Transverse colon (tissue), 4 donors: ENCODE measurements around the gene CDH26. TPM values are rescaled to one million over a fixed set of nuclear protein-coding genes. Genes with fewer than 3 reads are reported as not detected.
"Not testable (repeated sequence)": the region's sequence is repeated elsewhere in the genome, so short reads cannot be mapped to it uniquely, and the experiment has no call there.

ENCODE experiments used
- DNase-seq: peaks from one replicate; pipeline ENCODE4 v3.0.0-alpha.2; 2019
- H3K27ac ChIP-seq, 4 donors: fragments of 200-600 bp; sonication (generic); 2 replicates each; pipeline ENCODE4 v1.5.1; 2016 to 2018; ENCODE audit warnings: inconsistent platforms in 4 of 4
- H3K27me3 ChIP-seq: fragments of 200-600 bp; sonication (generic); 2 replicates; pipeline ENCODE4 v1.5.1; 2017; ENCODE audit warnings: inconsistent platforms
- H3K36me3 ChIP-seq, 4 donors: fragments of 200-600 bp; sonication (generic); 2 replicates each; pipeline ENCODE4 v1.5.1; 2017 to 2019; ENCODE audit warnings: inconsistent platforms in 4 of 4
- H3K4me1 ChIP-seq, 4 donors: fragments of 200-600 bp; sonication (generic); 2 replicates each; pipeline ENCODE4 v1.5.1; 2017 to 2020; ENCODE audit warnings: inconsistent platforms in 4 of 4
- H3K4me3 ChIP-seq, 4 donors: fragments of 200-600 bp; sonication (generic); 1 replicate in 1 of 4; 2 replicates in 3 of 4; pipeline versions ENCODE4 v1.5.1 to v1.6.1; 2017 to 2019; ENCODE audit warnings: inconsistent platforms in 4 of 4
- H3K9me3 ChIP-seq, 2 donors: fragments of 200-600 bp; sonication (generic); 2 replicates each; pipeline ENCODE4 v1.5.1; 2017 to 2019; ENCODE audit warnings: inconsistent platforms in 2 of 2
- EP300 ChIP-seq: sonication (generic); formaldehyde crosslinking; IDR thresholded peaks from one replicate; pipeline ENCODE4 v1.6.1; 2017; ENCODE audit warnings: antibody characterized with exemption, low read depth
- POLR2A ChIP-seq: fragments of 450-650 bp; IDR thresholded peaks from one replicate; pipeline ENCODE4 v1.6.1; 2016; ENCODE audit warnings: antibody characterized with exemption, mild to moderate bottlenecking, moderate library complexity
- POLR2AphosphoS5 ChIP-seq, 3 donors: sonication (generic); formaldehyde crosslinking; IDR thresholded peaks; one replicate each; pipeline ENCODE4 v1.6.1; 2016; ENCODE audit warnings: antibody characterized with exemption in 3 of 3
- WGBS, 2 donors: methylation state at CpG; one replicate each; pipeline ENCODE4 v1.1.5; 2018; ENCODE audit warnings: low coverage in 1 of 2; 5-methylcytosine and 5-hydroxymethylcytosine counted together
- in situ Hi-C, 4 donors: fragments of 200-750 bp; cut with MboI; loops; one replicate each; pipeline versions ENCODE4 v1.15.0 to v1.15.1; 2017; ENCODE audit warnings: low sequenced_read_pairs in 3 of 4, low pct_ligation_motif_present in 1 of 4, low pct_unique_long_range_greater_than_20kb in 1 of 4
- intact Hi-C: fragments of 100-400 bp; cut with DNase I; formaldehyde crosslinking; loops from one replicate; pipeline ENCODE4 v1.15.1; 2023; ENCODE audit warnings: low total_unique reads
- total RNA-seq, 4 donors: library from RNA; depleted of rRNA; stranded (reverse); fragments of >200 nt; gene quantifications; one replicate each; pipeline ENCODE4 v1.1.0, GENCODE V29; 2016
- TF ChIP-seq, protein P1 (sequence below), 5 experiments: fragments of 200-600 bp in 3 of 5; fragments of 450-650 bp in 2 of 5; sonication (generic) in 3 of 5; IDR thresholded peaks; 1 replicate in 2 of 5; 2 replicates in 3 of 5; pipeline ENCODE4 v1.5.1; 2016 to 2017; ENCODE audit warnings: antibody characterized with exemption in 5 of 5, inconsistent platforms in 3 of 5, mild to moderate bottlenecking in 2 of 5, moderate library complexity in 1 of 5

The CDH26 gene
- total RNA-seq, 4 donors from 2014 or later, result 1.4 to 1.9 TPM; not detected in 2

DNA sequence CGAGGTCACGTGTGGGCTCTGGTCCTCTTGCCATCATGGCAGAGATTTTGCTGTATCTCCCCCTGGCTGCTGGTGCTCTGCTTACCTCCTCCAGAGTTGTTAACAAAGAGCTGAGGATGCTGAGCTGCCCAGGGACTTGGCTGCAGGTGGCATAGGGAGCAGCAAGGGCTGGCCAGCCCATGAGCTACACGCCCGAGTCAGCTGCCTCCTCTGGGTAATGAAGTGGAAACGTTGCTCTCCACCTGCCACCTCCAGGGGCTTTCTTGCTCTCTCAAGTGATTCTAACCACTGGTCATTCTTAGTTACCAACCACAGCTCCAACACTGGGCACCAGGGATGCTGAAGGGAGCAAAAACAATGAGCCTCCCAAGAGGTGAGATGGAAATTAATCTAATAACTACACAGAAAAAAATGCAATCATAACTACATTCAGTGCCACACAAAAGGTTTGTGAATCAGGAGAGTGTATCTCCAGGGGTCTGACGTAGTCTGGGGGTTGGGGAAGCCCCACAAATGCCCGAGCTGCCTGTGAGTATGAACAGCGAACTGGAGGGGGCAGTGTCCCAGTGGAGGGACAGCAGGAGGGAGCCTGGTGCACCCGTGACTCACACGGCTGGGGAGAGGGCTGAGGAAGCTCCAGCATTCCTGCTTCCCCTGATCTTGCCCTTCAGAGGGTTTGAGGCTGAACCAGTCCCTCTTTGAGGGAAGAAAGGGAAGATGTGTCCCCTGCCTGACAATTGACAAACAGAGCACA, 78.7 kb downstream of the CDH26 start:
- peaks cover 3% of the 10 kb centered on the region for H3K27me3 ChIP-seq
- no peaks in the 10 kb centered on the region for H3K9me3 ChIP-seq
- no peaks in the 10 kb centered on the region for H3K4me1 ChIP-seq
- H3K4me3 ChIP-seq, result no peak overlapping the region
- intact Hi-C loops (no loop called here), in situ Hi-C loops (loop anchor here in 1 of 4 donors (10.0 kb wide), 1 partner anchor 82 kb away; the partner anchor contains the start of gene CDH26)
- TF ChIP-seq POLR2AphosphoS5 (IDR thresholded peaks at IDR 0.05) (no peak), POLR2A (no peak), EP300 (no peak)
- TF ChIP-seq, protein P1, sequence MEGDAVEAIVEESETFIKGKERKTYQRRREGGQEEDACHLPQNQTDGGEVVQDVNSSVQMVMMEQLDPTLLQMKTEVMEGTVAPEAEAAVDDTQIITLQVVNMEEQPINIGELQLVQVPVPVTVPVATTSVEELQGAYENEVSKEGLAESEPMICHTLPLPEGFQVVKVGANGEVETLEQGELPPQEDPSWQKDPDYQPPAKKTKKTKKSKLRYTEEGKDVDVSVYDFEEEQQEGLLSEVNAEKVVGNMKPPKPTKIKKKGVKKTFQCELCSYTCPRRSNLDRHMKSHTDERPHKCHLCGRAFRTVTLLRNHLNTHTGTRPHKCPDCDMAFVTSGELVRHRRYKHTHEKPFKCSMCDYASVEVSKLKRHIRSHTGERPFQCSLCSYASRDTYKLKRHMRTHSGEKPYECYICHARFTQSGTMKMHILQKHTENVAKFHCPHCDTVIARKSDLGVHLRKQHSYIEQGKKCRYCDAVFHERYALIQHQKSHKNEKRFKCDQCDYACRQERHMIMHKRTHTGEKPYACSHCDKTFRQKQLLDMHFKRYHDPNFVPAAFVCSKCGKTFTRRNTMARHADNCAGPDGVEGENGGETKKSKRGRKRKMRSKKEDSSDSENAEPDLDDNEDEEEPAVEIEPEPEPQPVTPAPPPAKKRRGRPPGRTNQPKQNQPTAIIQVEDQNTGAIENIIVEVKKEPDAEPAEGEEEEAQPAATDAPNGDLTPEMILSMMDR (IDR thresholded peaks at IDR 0.05), result no peak
- no peak overlapping the region for H3K27ac ChIP-seq
- no peaks in the 10 kb centered on the region for H3K36me3 ChIP-seq
- DNase-seq, result no peak
- 58% methylated on average over 9 of the region's 10 CpGs; no CpG with 5 or more reads in 1 of the 2 donors for WGBS, 2 donors

GRCh38 chr20:60038400-60039008, 80.3 kb downstream of the CDH26 start:
- H3K9me3 ChIP-seq, result no peaks in the 10 kb centered on the region
- no peak for TF ChIP-seq POLR2AphosphoS5 (IDR thresholded peaks at IDR 0.05)
- no peak for TF ChIP-seq EP300
- TF ChIP-seq, protein P1 (IDR thresholded peaks at IDR 0.05), result no peak
- no peak for TF ChIP-seq POLR2A
- no peak for DNase-seq
- no peak overlapping the region for H3K27ac ChIP-seq
- intact Hi-C loops, result no loop called here
- no peaks in the 10 kb centered on the region for H3K36me3 ChIP-seq
- H3K27me3 ChIP-seq, result peaks cover 3% of the 10 kb centered on the region
- no peaks in the 10 kb centered on the region for H3K4me1 ChIP-seq
- in situ Hi-C loops, result loop anchor here in 1 of 4 donors (10.0 kb wide), 1 partner anchor 84 kb away; the partner anchor contains the start of gene CDH26
- 57 to 81% methylated on average over 3 to 4 of the region's 4 CpGs for WGBS, 2 donors
- no peak overlapping the region for H3K4me3 ChIP-seq

- WGBS, 2 donors, result 88 to 89% methylated on average over 2 to 3 of the region's 3 CpGs
- no peak overlapping the region for H3K27ac ChIP-seq
- in situ Hi-C loops, result loop anchor here in 1 of 4 donors (10.0 kb wide), 1 partner anchor 85 kb away; the partner anchor contains the start of gene CDH26
- TF ChIP-seq EP300 (no peak), POLR2A (no peak), POLR2AphosphoS5 (IDR thresholded peaks at IDR 0.05) (no peak)
- TF ChIP-seq, protein P1 (IDR thresholded peaks at IDR 0.05), result no peak
- H3K4me3 ChIP-seq, result no peak overlapping the region
- H3K27me3 ChIP-seq, result peaks cover 3% of the 10 kb centered on the region
- H3K36me3 ChIP-seq, result no peaks in the 10 kb centered on the region
- no peaks in the 10 kb centered on the region for H3K9me3 ChIP-seq
- intact Hi-C loops, result no loop called here
- no peaks in the 10 kb centered on the region for H3K4me1 ChIP-seq
- DNase-seq, result no peak
These were observed 81.3 kb downstream of the CDH26 start for GRCh38 chr20:60039526-60039925.

GRCh38 chr20:60040471-60041162, 82.4 kb downstream of the CDH26 start:
- peaks cover 3% of the 10 kb centered on the region for H3K27me3 ChIP-seq
- H3K9me3 ChIP-seq, result no peaks in the 10 kb centered on the region
- H3K4me1 ChIP-seq, result no peaks in the 10 kb centered on the region
- H3K27ac ChIP-seq, result no peak overlapping the region
- no peak overlapping the region for H3K4me3 ChIP-seq
- 83 to 95% methylated on average over 7 to 8 of the region's 8 CpGs for WGBS, 2 donors
- H3K36me3 ChIP-seq, result no peaks in the 10 kb centered on the region
- TF ChIP-seq POLR2A (no peak), EP300 (no peak), POLR2AphosphoS5 (IDR thresholded peaks at IDR 0.05) (no peak)
- TF ChIP-seq, protein P1 (IDR thresholded peaks at IDR 0.05), result no peak
- in situ Hi-C loops (no loop called here), intact Hi-C loops (no loop called here)
- no peak for DNase-seq

- intact Hi-C loops, H3K36me3 ChIP-seq, H3K4me1 ChIP-seq, H3K27ac ChIP-seq, H3K4me3 ChIP-seq, DNase-seq, in situ Hi-C loops, H3K9me3 ChIP-seq, H3K27me3 ChIP-seq: not testable (repeated sequence)
- WGBS, 2 donors, result 60% methylated on average over 8 of the region's 8 CpGs; no CpG with 5 or more reads in 1 of the 2 donors
These were observed 83.4 kb downstream of the CDH26 start for GRCh38 chr20:60041436-60042165.
